SU-DHL-6 (cell line): ENCODE results near the gene C11orf54.

ENCODE experiments used
- CTCF ChIP-seq: fragments of 200-600 bp; sonication (generic); IDR thresholded peaks from one replicate; pipeline ENCODE4 v1.5.1; 2017; ENCODE audit warnings: antibody characterized with exemption, mild to moderate bottlenecking, low read length, moderate library complexity; ENCODE audit not compliant: insufficient read depth, poor library complexity, severe bottlenecking
- EZH2phosphoT487 ChIP-seq: fragments of 200-600 bp; sonication (generic), shearing (Covaris generic); conservative IDR thresholded peaks from 2 replicates; pipeline ENCODE4 v1.6.1; 2018; ENCODE audit warnings: mild to moderate bottlenecking, antibody characterized with exemption, low read length, moderate library complexity, mixed read lengths

DNA sequence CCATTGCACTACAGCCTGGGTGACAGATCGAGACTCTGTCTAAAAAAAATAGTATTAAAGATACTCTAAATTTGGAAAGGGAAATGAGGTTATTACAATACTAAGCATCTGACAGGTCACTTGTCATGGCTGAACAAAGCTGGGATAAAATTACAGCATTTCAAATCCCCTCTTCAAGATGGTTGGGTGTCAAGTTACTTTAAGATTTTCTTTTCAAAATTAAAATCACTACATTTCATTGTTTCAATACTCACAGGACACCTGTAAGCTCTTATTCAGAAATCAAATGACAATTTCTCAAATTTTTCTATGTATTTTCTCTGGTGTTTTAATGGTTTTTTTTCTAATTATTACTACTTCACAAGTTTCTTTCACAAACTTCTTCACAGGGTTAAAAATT, 5.8 kb upstream of the C11orf54 start:
- no peak for TF ChIP-seq CTCF
- TF ChIP-seq EZH2phosphoT487 = no peak
